ENCODE measurements around the gene MRPL2.

- no peak for TF ChIP-seq GATA3 (IDR thresholded peaks at IDR 0.05; ENCODE audit: low read depth, low read length)
- no peak for TF ChIP-seq GATA2 (IDR thresholded peaks at IDR 0.05; ENCODE audit: low read depth, low read length)
These were observed 48.0 kb downstream of the MRPL2 start for GRCh38 chr6:43011207-43011606.
